Activated T-helper 17 cell treated with anti-CD3 and anti-CD28 coated beads, Interleukin-2, amount 50 U/mL, for 72 hours (primary cell): ENCODE results near the gene MYO6. TPM values are rescaled to one million over a fixed set of nuclear protein-coding genes. Genes with fewer than 3 reads are reported as not detected.

Source experiments
- ATAC-seq: fragments of 150-1000 bp; cut with Tn5 transposase; replicated peaks from 2 replicates; pipeline ENCODE4 v1.10.0; 2021; ENCODE audit warnings: mild to moderate bottlenecking, moderate library complexity
- H3K27ac Mint-ChIP-seq: one replicate; pipeline ENCODE4 v1.8.0; 2022; ENCODE audit warnings: mixed read lengths
- H3K27me3 Mint-ChIP-seq: one replicate; pipeline ENCODE4 v1.8.0; 2022; ENCODE audit warnings: mixed read lengths
- H3K36me3 Mint-ChIP-seq: one replicate; pipeline ENCODE4 v1.8.0; 2022; ENCODE audit warnings: low read depth, mild to moderate bottlenecking, mixed read lengths
- H3K4me1 Mint-ChIP-seq: one replicate; pipeline ENCODE4 v1.8.0; 2022; ENCODE audit warnings: mixed read lengths
- H3K4me3 Mint-ChIP-seq: one replicate; pipeline ENCODE4 v1.8.0; 2022; ENCODE audit warnings: mild to moderate bottlenecking, mixed read lengths
- H3K9me3 Mint-ChIP-seq: one replicate; pipeline ENCODE4 v1.8.0; 2022; ENCODE audit warnings: mixed read lengths
- total RNA-seq, 2 donors: library from RNA; stranded (reverse); gene quantifications; one replicate each; pipeline ENCODE4 v1.2.3, GENCODE V29; 2022

MYO6 gene
- total RNA-seq, 2 donors from 2014 or later, result 3.2 to 4.0 TPM

- no peaks in the 10 kb centered on the region for H3K36me3 Mint-ChIP-seq
- no peaks in the 10 kb centered on the region for H3K27me3 Mint-ChIP-seq
- no peak overlapping the region for H3K4me3 Mint-ChIP-seq
- ATAC-seq, result no peak
- no peaks in the 10 kb centered on the region for H3K4me1 Mint-ChIP-seq
- H3K27ac Mint-ChIP-seq, result no peak overlapping the region
- H3K9me3 Mint-ChIP-seq, result no peaks in the 10 kb centered on the region
These were observed 45.4 kb downstream of the MYO6 start for GRCh38 chr6:75794351-75794846.

DNA sequence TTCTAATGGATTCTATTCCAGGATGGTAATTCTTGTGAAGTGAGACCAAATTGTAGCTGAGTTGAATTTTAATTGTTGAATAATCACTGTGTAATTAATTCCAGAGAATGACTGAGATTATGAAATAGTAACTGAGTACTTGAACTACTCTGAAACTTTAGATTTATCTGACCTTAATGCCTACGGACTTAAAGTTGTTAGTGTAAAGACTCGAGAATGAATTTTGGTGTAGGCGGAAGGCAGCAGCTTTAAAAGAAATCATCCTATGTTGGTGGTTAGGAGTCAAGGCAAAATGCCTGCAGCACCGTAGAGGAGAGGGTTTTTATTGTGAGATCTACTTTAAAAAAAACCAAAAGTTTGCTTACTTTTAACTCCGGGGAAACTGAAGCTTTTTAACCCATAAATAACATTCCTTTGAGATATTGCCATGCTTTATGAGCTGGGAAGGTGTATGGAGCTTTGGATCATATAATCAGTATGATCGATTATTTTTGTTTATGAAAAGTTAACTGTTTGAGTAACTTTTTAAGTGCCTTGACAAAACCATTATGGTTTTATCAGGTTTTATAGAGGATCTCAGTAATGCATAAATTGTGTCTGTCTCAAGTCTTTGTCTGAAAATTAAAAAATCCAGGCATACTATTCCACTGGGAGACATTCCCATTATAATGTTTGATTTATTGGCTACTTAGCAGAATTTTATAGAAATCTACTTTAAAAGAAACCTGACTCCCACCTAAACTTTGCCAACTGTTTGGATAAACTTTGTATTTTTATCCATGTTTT is 46.1 kb downstream of the MYO6 start:
- no peaks in the 10 kb centered on the region for H3K27me3 Mint-ChIP-seq
- ATAC-seq, result no peak
- H3K4me3 Mint-ChIP-seq, result no peak overlapping the region
- H3K27ac Mint-ChIP-seq, result no peak overlapping the region
- no peaks in the 10 kb centered on the region for H3K4me1 Mint-ChIP-seq
- no peaks in the 10 kb centered on the region for H3K9me3 Mint-ChIP-seq
- H3K36me3 Mint-ChIP-seq, result no peaks in the 10 kb centered on the region

DNA sequence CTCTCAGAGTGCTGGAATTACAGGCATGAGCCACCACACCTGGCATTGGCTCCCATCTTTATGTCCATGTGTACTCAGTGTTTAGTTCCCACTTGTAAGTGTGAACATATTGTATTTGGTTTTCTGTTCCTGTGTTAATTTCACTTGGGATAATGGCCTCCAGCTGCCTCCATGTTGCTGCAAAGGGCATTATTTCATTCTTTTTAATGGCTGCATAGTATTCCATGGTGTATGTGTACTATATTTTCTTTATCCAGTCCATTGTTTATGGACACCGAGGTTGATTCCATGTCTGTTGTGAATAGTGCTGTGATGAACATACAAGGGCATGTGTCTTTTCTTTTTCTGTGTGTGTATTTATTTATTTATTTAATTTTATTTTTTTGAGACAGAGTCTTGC is 47.7 kb downstream of the MYO6 start:
- H3K4me1 Mint-ChIP-seq, result no peaks in the 10 kb centered on the region
- ATAC-seq, result no peak
- H3K27ac Mint-ChIP-seq, result no peak overlapping the region
- no peaks in the 10 kb centered on the region for H3K9me3 Mint-ChIP-seq
- no peaks in the 10 kb centered on the region for H3K27me3 Mint-ChIP-seq
- H3K4me3 Mint-ChIP-seq, result no peak overlapping the region
- H3K36me3 Mint-ChIP-seq, result no peaks in the 10 kb centered on the region

DNA sequence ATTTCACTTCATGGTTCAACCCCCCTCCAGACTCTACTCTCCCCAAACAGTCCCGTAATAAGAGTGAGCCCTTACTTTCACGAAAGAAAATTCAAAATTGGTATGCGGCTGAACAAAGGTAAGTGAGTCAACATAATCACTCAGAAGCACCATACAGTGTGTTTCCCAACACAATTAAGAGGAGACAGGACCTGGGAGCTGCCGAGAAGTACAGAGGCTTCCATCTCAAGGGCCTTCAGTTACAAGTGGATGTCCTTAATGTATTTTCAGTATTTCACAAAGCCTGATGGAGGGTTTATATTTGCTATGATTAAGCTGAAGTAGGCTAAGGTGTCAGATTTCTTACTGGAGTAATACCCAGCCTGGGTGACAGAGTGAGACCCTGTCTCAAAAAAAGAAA is 51.1 kb downstream of the MYO6 start:
- Mint-ChIP-seq H3K27ac (no peak overlapping the region), H3K4me3 (no peak overlapping the region), H3K36me3 (no peaks in the 10 kb centered on the region), H3K27me3 (no peaks in the 10 kb centered on the region), H3K9me3 (no peaks in the 10 kb centered on the region), H3K4me1 (no peaks in the 10 kb centered on the region)
- no peak for ATAC-seq

DNA sequence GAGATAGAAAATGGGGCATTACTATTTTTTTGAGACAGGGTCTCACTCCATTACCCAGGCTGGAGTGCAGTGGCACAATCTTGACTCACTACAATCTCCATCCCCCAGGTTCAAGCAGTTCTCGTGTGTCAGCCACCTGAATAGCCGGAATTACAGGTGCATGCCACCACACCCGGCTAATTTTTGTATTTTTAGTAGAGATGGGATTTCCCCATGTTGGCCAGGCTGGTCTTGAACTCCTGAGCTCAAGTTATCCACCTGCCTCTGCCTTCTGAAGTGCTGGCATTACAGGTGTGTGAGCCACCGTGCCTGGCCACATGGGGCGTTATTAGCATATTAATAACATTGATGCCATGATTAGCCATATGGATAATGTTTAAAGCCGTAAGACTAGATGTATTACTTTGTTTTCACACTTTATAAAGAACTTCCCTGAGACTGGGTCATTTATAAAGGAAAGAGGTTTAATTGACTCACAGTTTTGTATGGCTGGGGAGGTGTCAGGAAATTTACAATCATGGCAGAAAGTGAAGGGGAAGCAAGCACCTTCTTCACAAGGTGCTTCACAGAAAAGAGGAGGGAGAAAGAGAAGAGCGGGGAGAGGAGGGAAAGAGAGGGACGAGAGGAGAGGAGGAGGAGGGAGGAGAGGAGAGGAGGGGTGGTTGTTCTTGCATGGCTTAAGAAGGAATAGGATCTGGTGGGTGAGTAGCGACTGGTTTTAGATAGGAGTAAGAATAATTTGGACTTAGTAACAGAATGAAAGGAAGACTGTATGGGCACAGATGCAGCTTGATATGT is 51.9 kb downstream of the MYO6 start:
- ATAC-seq, result no peak
- H3K36me3 Mint-ChIP-seq, result no peaks in the 10 kb centered on the region
- no peaks in the 10 kb centered on the region for H3K4me1 Mint-ChIP-seq
- no peaks in the 10 kb centered on the region for H3K27me3 Mint-ChIP-seq
- no peak overlapping the region for H3K27ac Mint-ChIP-seq
- H3K9me3 Mint-ChIP-seq, result no peaks in the 10 kb centered on the region
- H3K4me3 Mint-ChIP-seq, result no peak overlapping the region

DNA sequence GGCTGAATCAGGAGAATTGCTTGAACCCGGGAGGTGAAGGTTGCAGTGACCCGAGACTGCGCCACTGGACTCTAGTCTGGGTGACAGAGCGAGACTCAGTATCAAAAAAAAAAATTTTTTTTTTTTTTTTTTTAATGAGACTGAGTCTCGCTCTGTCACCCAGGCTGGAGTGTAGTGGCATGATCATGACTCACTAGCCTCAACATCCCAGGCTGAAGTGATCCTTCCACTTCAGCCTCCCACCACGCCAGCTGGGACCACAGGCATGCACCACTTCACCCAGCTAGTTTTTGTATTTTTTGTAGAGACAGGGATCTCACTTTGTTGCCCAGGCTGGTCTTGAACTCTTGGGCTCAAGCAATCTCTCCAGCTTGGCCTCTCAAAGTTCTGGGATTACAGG is 53.3 kb downstream of the MYO6 start:
- H3K9me3 Mint-ChIP-seq, result no peaks in the 10 kb centered on the region
- no peaks in the 10 kb centered on the region for H3K4me1 Mint-ChIP-seq
- H3K36me3 Mint-ChIP-seq, result no peaks in the 10 kb centered on the region
- no peak overlapping the region for H3K27ac Mint-ChIP-seq
- ATAC-seq, result no peak
- H3K4me3 Mint-ChIP-seq, result no peak overlapping the region
- H3K27me3 Mint-ChIP-seq, result no peaks in the 10 kb centered on the region

DNA sequence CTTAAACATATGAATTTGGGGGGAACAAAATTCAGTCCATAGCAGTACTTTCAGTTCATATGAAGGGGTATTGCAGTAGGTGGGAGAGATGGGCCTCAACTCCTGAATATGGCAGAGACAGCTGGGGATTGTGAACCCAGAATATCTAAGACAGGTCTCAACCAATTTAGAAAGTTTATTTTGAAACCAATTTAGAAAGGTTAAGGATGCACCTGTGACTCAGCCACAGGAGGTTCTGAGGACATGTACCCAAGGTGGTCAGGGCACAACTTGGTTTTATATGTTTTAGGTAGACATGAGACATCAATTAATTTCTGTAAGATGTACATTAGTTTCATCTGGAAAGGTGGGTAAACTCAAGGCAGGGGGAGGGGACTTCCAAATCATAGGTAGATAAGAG is 59.5 kb downstream of the MYO6 start:
- Mint-ChIP-seq H3K27me3 (no peaks in the 10 kb centered on the region), H3K4me1 (no peaks in the 10 kb centered on the region), H3K36me3 (no peaks in the 10 kb centered on the region), H3K27ac (no peak overlapping the region), H3K4me3 (no peak overlapping the region), H3K9me3 (peaks cover 4% of the 10 kb centered on the region)
- ATAC-seq, result no peak

GRCh38 chr6:75812560-75812959 is 63.5 kb downstream of the MYO6 start:
- Mint-ChIP-seq H3K9me3 (peaks cover 4% of the 10 kb centered on the region), H3K4me3 (no peak overlapping the region), H3K27ac (no peak overlapping the region), H3K36me3 (no peaks in the 10 kb centered on the region), H3K4me1 (no peaks in the 10 kb centered on the region), H3K27me3 (no peaks in the 10 kb centered on the region)
- ATAC-seq, result no peak

GRCh38 chr6:75813476-75814250 is 64.6 kb downstream of the MYO6 start:
- Mint-ChIP-seq H3K27me3 (no peaks in the 10 kb centered on the region), H3K4me3 (no peak overlapping the region), H3K27ac (no peak overlapping the region), H3K4me1 (no peaks in the 10 kb centered on the region), H3K9me3 (peaks cover 4% of the 10 kb centered on the region), H3K36me3 (no peaks in the 10 kb centered on the region)
- no peak for ATAC-seq

GRCh38 chr6:75815756-75816155 is 66.7 kb downstream of the MYO6 start:
- Mint-ChIP-seq H3K27ac (no peak overlapping the region), H3K4me1 (no peaks in the 10 kb centered on the region), H3K36me3 (no peaks in the 10 kb centered on the region), H3K27me3 (no peaks in the 10 kb centered on the region), H3K4me3 (no peak overlapping the region), H3K9me3 (peaks cover 4% of the 10 kb centered on the region)
- no peak for ATAC-seq

GRCh38 chr6:75818098-75818855 is 69.2 kb downstream of the MYO6 start:
- no peak overlapping the region for H3K4me3 Mint-ChIP-seq
- no peaks in the 10 kb centered on the region for H3K27me3 Mint-ChIP-seq
- no peak overlapping the region for H3K27ac Mint-ChIP-seq
- no peak for ATAC-seq
- H3K36me3 Mint-ChIP-seq, result no peaks in the 10 kb centered on the region
- no peaks in the 10 kb centered on the region for H3K9me3 Mint-ChIP-seq
- no peaks in the 10 kb centered on the region for H3K4me1 Mint-ChIP-seq

DNA sequence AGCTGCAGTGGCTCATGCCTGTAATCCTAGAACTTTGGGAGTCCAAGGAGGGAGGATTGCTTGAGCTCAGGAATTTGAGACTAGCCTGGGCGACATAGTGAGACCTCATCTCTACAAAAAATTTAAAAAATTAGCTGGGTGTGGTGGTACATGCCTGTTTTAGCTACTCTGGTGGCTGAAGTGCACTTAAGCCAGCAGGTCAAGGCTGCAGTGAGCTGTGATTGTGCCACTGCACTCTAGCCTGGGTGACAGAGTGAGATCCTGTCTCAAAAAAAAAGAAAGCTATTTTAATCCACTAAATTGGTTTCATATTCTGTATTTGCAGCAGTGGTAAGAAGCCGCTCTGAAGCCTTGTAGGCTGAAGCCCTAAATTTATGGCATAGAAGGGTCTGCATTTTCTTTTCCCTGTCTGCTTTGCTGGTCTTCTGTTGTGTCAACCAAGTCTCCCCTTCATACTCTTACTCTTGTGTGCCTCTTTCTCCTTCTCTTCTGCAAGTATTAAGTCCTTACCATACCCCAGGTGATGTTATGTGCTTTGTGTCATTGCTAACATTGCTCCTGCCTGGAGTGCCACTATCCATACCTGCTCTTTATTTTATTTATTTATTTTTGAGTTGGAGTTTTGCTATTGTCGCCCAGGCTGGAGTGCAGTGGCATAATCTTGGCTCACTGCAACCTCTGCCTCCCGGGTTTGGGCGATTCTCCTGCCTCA is 70.9 kb downstream of the MYO6 start:
- Mint-ChIP-seq H3K4me1 (no peaks in the 10 kb centered on the region), H3K9me3 (no peaks in the 10 kb centered on the region), H3K27me3 (no peaks in the 10 kb centered on the region), H3K36me3 (no peaks in the 10 kb centered on the region), H3K4me3 (no peak overlapping the region), H3K27ac (no peak overlapping the region)
- ATAC-seq, result no peak

DNA sequence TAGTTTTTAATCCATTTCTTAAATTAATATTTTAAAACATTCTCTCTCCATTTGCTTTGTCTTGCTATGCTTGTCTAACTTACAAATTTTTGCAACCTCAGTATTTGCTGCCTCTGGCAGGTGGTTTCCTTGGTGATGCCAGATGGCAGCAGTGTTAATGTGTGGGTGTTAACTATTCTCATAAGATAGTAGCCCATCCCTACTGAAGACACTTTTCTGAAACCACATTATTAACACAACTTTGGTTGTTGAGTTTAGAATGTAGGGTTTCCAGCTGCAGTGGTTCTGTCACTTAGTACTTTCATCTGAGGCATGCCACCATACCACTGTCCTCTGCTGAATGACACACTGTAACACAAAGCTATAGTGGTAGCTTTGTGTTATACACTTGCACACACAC is 75.1 kb downstream of the MYO6 start:
- Mint-ChIP-seq H3K9me3 (no peaks in the 10 kb centered on the region), H3K4me3 (no peak overlapping the region), H3K27me3 (no peaks in the 10 kb centered on the region), H3K36me3 (no peaks in the 10 kb centered on the region), H3K27ac (no peak overlapping the region), H3K4me1 (no peaks in the 10 kb centered on the region)
- peak; percentile 19 for ATAC-seq
